GM19023 (cell line): Measurements from ENCODE around the gene MYO5B.

Experiments used
- ATAC-seq: cut with Tn5 transposase; IDR thresholded peaks from one replicate; pipeline ENCODE4 v1.9.1; 2021; ENCODE audit warnings: mild to moderate bottlenecking, moderate library complexity; ENCODE audit not compliant: unreplicated experiment

The MYO5B gene

DNA sequence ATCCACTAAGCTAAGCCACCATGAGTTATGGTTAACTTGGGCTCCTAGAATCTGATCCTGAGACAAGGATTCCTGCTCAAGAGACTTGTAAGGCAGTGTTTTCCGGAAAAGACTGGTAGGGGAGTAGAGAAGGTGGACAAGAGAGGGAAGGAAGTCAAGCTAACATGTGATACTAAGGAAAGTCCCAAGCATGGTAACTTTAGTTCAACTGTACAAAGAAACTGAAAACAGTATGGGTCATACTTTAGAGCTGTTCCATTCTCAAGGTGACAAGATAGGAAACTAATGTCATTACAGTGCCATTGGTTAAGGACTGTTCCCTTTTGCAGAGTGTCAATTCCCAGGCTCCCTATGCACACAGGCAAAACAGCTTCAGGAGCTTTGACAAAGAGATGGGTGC lies 5.8 kb downstream of the MYO5B start:
- ATAC-seq = peak; percentile 81

DNA sequence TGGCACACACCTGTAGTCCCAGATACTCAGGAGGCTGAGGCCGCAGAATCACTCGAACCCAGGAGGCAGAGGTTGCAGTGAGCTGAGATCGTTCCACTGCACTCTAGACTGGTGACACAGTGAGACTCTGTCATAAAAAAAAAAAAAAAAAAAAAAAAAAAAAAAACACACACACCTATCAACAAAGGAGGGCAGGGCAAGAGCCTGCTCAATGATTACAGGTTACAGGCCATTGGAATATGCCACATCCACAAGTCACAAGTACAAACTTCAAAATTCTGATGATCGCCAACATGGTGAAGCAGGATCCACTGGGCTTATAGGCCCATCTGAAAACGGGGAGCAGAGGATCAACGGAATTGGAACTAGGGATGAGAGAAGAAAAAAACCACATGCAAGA lies 6.3 kb downstream of the MYO5B start:
- no peak for ATAC-seq

- ATAC-seq = no peak
Measured at GRCh38 chr18:50187659-50188058, 7.3 kb downstream of the MYO5B start.

DNA sequence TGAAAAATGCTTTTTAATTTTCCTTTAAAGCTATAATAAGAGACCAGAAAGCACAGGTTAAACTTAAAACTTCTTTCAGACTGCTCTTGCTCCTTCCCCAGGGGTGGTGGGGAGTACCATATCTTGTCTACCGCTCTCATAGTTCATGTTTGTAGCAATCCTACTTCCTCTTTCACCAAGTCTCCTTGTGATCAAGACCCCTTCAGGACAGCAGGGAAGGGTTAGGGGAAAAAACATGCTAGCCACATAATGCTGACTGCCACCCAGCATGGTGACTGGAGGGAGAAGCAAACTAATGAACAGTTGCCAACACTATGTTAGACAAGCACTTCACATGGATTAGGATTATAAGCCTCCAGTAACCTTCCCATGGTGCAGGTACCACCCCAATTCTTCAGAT lies 8.6 kb downstream of the MYO5B start:
- ATAC-seq = no peak

- ATAC-seq = no peak
Measured at GRCh38 chr18:50183556-50183955, 11.4 kb downstream of the MYO5B start.

DNA sequence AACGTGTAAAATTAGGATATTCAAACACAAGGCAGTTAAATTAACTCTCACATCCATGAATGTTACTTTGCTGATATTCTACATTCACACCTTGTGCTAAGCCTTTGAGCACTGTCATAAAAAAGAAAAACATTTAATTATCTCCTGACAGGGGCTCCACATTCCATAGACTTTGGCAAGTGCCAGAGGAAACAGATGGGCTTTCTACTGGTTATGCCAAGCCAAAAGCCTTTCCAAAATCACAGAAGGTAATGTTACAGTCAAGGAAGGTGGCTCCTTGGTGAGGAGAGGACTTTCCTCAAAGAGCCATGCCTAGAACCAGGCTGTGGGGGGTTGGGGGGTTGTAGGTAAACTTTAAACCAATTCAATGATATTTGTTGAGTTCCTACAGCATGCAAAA lies 12.4 kb downstream of the MYO5B start:
- no peak for ATAC-seq

GRCh38 chr18:50181590-50181989 lies 13.4 kb downstream of the MYO5B start:
- ATAC-seq = no peak

- no peak for ATAC-seq
Measured at GRCh38 chr18:50179465-50179864, 15.5 kb downstream of the MYO5B start.

GRCh38 chr18:50177294-50177992 lies 17.5 kb downstream of the MYO5B start:
- ATAC-seq = no peak

DNA sequence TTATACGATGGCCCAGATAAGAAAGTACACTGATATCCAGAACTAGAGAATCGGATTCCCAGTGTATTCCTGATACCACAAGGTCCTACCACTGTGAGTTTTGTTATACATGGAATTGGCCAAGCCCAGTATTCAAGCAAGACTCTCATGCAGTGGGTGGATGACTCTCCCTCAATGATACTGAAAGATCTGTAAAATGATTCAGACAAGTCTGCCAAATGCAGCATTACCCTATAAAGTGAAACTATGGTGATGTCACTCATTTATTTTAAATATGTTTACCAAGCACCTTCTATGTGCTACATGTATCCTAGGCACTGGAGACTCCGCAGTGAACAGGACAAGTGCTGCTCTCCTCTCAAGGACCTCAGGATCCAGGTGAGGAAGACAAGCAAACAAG lies 22.6 kb downstream of the MYO5B start:
- no peak for ATAC-seq

GRCh38 chr18:50171406-50171805 lies 23.5 kb downstream of the MYO5B start:
- no peak for ATAC-seq

- no peak for ATAC-seq
Measured at GRCh38 chr18:50170004-50170403, 24.9 kb downstream of the MYO5B start.

- no peak for ATAC-seq
Measured at GRCh38 chr18:50169149-50169548, 25.8 kb downstream of the MYO5B start.

DNA sequence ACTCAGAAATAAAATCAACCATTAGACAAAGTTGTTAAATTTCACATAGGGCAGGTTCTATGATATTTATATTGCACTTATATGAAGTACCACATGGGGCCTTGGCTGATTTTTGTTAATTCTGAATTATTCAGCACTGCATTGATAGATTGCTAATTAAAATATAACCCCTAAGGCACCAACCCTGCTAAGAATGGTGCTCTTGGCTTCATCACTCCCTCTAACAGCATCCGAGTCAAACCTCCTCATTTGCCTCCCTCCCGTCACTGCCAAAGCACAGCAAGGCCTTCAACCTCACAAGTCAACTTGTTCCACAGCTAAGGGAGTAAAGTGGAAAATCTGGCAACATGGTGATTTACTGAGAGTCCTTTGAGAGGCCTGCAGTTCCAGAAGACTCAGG lies 27.0 kb downstream of the MYO5B start:
- no peak for ATAC-seq

- no peak for ATAC-seq
Measured at GRCh38 chr18:50166901-50167300, 28.0 kb downstream of the MYO5B start.

DNA sequence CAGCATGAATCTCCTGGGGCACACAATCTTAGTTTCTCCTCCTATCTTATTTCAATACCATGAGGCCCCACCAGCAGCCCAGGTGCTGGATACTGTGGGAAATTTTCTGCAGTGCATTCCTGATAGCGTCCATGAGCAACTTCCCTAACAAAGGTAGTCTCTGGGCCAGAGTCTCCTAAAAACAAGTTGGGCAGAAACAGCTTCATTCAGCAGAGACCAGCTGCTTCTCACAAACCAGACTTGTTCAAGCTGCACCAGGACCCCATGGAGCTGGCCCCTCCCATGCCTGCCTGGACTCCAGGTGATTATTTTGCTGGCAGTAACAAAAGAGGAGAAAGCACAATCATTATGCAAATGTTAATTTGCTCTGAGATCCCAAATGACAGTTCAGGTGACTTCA lies 31.4 kb downstream of the MYO5B start:
- ATAC-seq = no peak

DNA sequence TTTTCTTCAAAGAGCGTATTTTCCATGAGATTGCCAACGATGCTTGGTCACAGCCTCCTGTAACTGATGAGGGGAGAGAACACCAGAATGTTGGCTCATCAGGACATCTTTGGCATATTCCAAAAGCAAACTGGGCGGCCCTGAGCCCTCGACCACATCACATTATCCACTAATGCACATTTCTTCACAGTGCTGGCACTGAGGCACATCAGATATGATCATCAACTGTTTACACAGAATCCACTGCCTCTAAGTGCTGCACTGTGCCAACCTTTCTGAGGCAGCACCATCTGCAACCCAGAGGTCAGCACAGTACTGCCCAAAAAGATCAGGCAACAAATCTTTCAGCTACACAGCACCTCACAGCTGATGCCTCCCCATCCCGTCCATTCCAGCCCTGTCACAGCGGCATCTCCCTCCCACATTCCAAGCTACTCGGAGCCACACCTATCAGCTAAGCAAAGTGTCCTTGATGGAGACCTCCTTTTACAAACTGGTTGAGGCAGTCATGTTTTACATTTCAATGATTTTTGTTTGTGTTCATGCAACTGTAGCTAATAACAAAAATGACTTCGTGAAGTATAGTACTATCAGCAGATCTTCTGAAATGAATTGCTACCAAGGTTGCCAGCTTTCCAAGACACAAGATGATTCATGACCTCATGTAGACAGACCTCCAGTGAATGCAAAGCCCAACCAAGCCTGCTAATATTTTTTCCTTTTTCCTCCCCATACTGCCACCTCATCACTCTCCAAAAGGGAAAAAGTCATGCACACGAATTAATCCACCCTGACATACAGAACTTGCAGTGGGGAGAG lies 32.3 kb downstream of the MYO5B start:
- no peak for ATAC-seq

GRCh38 chr18:50161597-50162205 lies 33.2 kb downstream of the MYO5B start:
- no peak for ATAC-seq

GRCh38 chr18:50159654-50160046 lies 35.3 kb downstream of the MYO5B start:
- ATAC-seq = no peak

GRCh38 chr18:50158866-50159653 lies 35.9 kb downstream of the MYO5B start:
- ATAC-seq = no peak

DNA sequence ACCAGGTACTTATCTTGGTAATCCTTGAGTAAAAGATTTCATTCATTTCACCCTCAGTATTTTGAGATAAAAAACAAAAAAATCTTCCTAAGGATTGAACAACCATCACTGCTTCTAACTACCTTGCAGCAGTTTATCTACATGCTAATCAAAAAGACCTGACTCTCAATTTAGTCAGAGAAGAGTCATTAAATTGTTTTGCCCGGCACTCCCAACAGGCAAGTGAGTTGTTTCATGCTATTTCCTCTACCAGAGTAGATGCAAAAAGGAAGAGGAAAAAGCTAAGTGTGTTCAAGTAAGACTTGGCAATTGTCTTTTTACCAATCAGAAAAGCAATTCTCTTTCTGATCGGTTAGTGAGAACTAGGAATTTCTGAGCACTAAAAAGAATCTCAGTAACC lies 39.5 kb downstream of the MYO5B start:
- ATAC-seq = no peak
